ENCODE data around the gene CCR6. TPM values are rescaled to one million over a fixed set of nuclear protein-coding genes. Genes with fewer than 3 reads are reported as not detected.

Gene CCR6
- total RNA-seq, 1 donor from 2014 or later, result not detected

DNA sequence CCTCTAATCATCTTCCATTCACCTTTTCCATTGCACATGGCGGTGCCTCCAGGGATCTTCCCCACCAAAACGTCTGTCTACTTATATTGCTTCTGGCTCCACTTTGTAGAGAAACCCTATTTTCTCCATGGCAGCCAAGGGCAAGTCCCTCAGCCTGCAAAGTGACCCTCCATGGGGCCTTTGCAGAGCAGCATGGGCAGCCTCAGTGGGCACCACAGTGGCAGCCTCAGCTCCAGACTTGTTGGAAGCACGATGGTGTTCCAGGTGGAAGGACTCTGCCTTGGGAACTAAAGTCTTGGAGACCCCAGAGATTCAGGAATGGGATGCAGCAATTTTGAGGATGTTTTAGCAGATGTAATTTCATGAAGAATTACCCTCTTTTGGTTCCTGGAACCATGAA lies 18.5 kb upstream of the CCR6 start:
- TF ChIP-seq, protein P1, sequence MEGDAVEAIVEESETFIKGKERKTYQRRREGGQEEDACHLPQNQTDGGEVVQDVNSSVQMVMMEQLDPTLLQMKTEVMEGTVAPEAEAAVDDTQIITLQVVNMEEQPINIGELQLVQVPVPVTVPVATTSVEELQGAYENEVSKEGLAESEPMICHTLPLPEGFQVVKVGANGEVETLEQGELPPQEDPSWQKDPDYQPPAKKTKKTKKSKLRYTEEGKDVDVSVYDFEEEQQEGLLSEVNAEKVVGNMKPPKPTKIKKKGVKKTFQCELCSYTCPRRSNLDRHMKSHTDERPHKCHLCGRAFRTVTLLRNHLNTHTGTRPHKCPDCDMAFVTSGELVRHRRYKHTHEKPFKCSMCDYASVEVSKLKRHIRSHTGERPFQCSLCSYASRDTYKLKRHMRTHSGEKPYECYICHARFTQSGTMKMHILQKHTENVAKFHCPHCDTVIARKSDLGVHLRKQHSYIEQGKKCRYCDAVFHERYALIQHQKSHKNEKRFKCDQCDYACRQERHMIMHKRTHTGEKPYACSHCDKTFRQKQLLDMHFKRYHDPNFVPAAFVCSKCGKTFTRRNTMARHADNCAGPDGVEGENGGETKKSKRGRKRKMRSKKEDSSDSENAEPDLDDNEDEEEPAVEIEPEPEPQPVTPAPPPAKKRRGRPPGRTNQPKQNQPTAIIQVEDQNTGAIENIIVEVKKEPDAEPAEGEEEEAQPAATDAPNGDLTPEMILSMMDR (IDR thresholded peaks at IDR 0.05; ENCODE audit: unreplicated experiment), result no peak
- DNase-seq (ENCODE audit: low spot score), result no peak
- no peaks in the 10 kb centered on the region for H3K36me3 Mint-ChIP-seq (ENCODE audit: low read depth, unreplicated experiment)
- H3K9me3 Mint-ChIP-seq (ENCODE audit: unreplicated experiment), result no peaks in the 10 kb centered on the region
- no peak overlapping the region for H3K4me3 Mint-ChIP-seq (ENCODE audit: unreplicated experiment)
- H3K27me3 Mint-ChIP-seq (ENCODE audit: unreplicated experiment), result peaks cover 3% of the 10 kb centered on the region
- no peak overlapping the region for H3K27ac Mint-ChIP-seq (ENCODE audit: unreplicated experiment)
- peaks cover 4% of the 10 kb centered on the region for H3K4me1 Mint-ChIP-seq (ENCODE audit: unreplicated experiment)

- DNase-seq (ENCODE audit: low spot score), result no peak
- H3K4me1 Mint-ChIP-seq (ENCODE audit: unreplicated experiment), result no peaks in the 10 kb centered on the region
- TF ChIP-seq, protein P1 (IDR thresholded peaks at IDR 0.05; ENCODE audit: unreplicated experiment), result no peak
- no peak overlapping the region for H3K27ac Mint-ChIP-seq (ENCODE audit: unreplicated experiment)
- no peaks in the 10 kb centered on the region for H3K9me3 Mint-ChIP-seq (ENCODE audit: unreplicated experiment)
- no peak overlapping the region for H3K4me3 Mint-ChIP-seq (ENCODE audit: unreplicated experiment)
- no peaks in the 10 kb centered on the region for H3K36me3 Mint-ChIP-seq (ENCODE audit: low read depth, unreplicated experiment)
- H3K27me3 Mint-ChIP-seq (ENCODE audit: unreplicated experiment), result peaks cover 3% of the 10 kb centered on the region
These were observed 17.8 kb upstream of the CCR6 start for GRCh38 chr6:167105060-167105459.

- no peak overlapping the region for H3K27ac Mint-ChIP-seq (ENCODE audit: unreplicated experiment)
These were observed 16.5 kb upstream of the CCR6 start for GRCh38 chr6:167106406-167106805.

DNA sequence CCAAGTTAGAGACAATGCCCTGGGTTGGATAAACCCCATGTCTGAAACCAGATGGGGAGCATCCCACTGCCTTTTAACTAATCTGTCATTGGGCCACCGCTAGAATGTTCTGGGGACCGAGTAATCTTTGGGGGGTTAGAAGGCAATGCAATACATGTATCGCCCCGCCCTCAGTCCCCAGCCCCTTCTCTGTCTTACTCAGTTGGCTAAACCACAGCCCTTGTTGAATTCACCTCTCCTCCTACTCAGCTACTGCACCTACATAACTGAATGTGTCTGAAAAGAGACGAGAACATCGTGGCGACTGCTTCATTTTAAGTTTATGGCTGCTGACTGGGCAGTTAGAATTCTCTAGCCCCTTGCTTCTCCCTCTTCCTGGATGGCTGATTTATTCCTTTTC lies 15.1 kb upstream of the CCR6 start:
- DNase-seq (ENCODE audit: low spot score), result no peak
- no peaks in the 10 kb centered on the region for H3K9me3 Mint-ChIP-seq (ENCODE audit: unreplicated experiment)
- no peak overlapping the region for H3K27ac Mint-ChIP-seq (ENCODE audit: unreplicated experiment)
- H3K4me3 Mint-ChIP-seq (ENCODE audit: unreplicated experiment), result no peak overlapping the region
- TF ChIP-seq, protein P1 (IDR thresholded peaks at IDR 0.05; ENCODE audit: unreplicated experiment), result no peak
- peaks cover 1% of the 10 kb centered on the region for H3K27me3 Mint-ChIP-seq (ENCODE audit: unreplicated experiment)
- no peaks in the 10 kb centered on the region for H3K4me1 Mint-ChIP-seq (ENCODE audit: unreplicated experiment)
- no peaks in the 10 kb centered on the region for H3K36me3 Mint-ChIP-seq (ENCODE audit: low read depth, unreplicated experiment)

More at GRCh38 chr6:167106406-167106805, 16.5 kb upstream of the CCR6 start:
- DNase-seq (ENCODE audit: low spot score), result no peak
- Mint-ChIP-seq H3K27me3 (ENCODE audit: unreplicated experiment) (peaks cover 3% of the 10 kb centered on the region), H3K4me3 (ENCODE audit: unreplicated experiment) (no peak overlapping the region), H3K4me1 (ENCODE audit: unreplicated experiment) (no peaks in the 10 kb centered on the region), H3K36me3 (ENCODE audit: low read depth, unreplicated experiment) (no peaks in the 10 kb centered on the region), H3K9me3 (ENCODE audit: unreplicated experiment) (no peaks in the 10 kb centered on the region)
- TF ChIP-seq, protein P1 (IDR thresholded peaks at IDR 0.05; ENCODE audit: unreplicated experiment), result no peak

DNA sequence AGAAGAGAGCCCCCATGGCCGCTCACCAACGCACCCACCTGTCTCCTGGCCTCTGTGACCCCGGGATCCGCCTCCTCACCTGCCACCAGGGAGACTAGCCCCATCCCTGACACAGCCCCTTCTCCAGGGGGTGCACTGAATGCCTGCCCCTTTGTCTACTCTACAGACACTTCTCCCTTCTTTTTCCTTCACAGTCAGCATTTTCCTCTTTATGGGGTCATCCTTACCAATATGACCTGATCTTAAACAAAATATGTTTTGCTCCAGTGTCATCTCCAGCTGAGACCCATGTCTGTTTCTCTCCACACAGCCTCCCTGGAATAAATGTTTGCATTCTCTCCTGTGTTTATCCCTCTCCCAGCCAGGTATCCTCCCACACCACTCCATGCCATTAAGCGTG lies 14.6 kb upstream of the CCR6 start:
- Mint-ChIP-seq H3K4me1 (ENCODE audit: unreplicated experiment) (no peaks in the 10 kb centered on the region), H3K9me3 (ENCODE audit: unreplicated experiment) (no peaks in the 10 kb centered on the region), H3K4me3 (ENCODE audit: unreplicated experiment) (no peak overlapping the region), H3K36me3 (ENCODE audit: low read depth, unreplicated experiment) (no peaks in the 10 kb centered on the region), H3K27ac (ENCODE audit: unreplicated experiment) (no peak overlapping the region), H3K27me3 (ENCODE audit: unreplicated experiment) (no peaks in the 10 kb centered on the region)
- TF ChIP-seq, protein P1 (IDR thresholded peaks at IDR 0.05; ENCODE audit: unreplicated experiment), result no peak
- no peak for DNase-seq (ENCODE audit: low spot score)

Measured in endothelial cell (in vitro differentiated cells).